Activated CD4-positive, CD25-positive, alpha-beta regulatory T cell treated with anti-CD3 and anti-CD28 coated beads, Interleukin-2, amount 50 U/mL, for 16 hours (primary cell): ENCODE results near the gene APLP2.
"Not testable (repeated sequence)": the region's sequence is repeated elsewhere in the genome, so short reads cannot be mapped to it uniquely, and the experiment has no call there.

Source experiments
- DNase-seq: peaks from one replicate; pipeline ENCODE4 v3.0.0-alpha.2; 2020; ENCODE audit warnings: low read depth, low spot score

The APLP2 gene

DNA sequence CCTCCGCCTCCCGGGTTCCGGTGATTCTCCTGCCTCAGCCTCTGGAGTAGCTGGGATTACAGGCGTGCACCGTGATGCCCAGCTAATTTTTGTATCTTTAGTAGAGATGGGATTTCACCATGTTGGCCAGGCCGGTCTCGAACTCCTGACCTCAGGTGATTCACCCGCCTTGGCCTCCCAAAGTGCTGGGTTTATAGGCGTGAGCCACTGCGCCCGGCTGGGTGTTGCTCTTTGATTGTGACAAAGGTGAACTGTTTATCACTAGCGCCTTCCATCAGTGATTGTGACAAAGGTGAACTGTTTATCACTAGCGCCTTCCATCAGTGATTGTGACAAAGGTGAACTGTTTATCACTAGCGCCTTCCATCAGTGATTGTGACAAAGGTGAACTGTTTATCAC, 123.9 kb downstream of the APLP2 start:
- DNase-seq, result not testable (repeated sequence)
